Liver (tissue), 9 donors: ENCODE measurements around the gene PDE4D. TPM values are rescaled to one million over a fixed set of nuclear protein-coding genes. Genes with fewer than 3 reads are reported as not detected.

ENCODE experiments used
- DNase-seq: peaks from one replicate; pipeline ENCODE4 v3.0.0-alpha.2; 2017; ENCODE audit warnings: low spot score
- H3K27ac ChIP-seq, 2 donors: one replicate each; pipeline ENCODE4 v1.7.0; 2013; ENCODE audit warnings: inconsistent platforms in 2 of 2, low read length in 2 of 2, control low read depth in 1 of 2, low read depth in 1 of 2, mild to moderate bottlenecking in 1 of 2
- H3K27me3 ChIP-seq, 4 donors: one replicate each; pipeline versions ENCODE4 v1.6.1 to v1.7.0; 2013; ENCODE audit warnings: low read length in 3 of 4, inconsistent platforms in 1 of 4, mild to moderate bottlenecking in 1 of 4, moderate library complexity in 1 of 4; ENCODE audit not compliant: control insufficient read depth in 4 of 4, insufficient read depth in 4 of 4
- H3K36me3 ChIP-seq, 4 donors: one replicate each; pipeline versions ENCODE4 v1.6.1 to v1.7.0; 2013; ENCODE audit warnings: low read length in 3 of 4, mild to moderate bottlenecking in 3 of 4, low read depth in 1 of 4, moderate library complexity in 1 of 4; ENCODE audit not compliant: control insufficient read depth in 4 of 4, insufficient read depth in 3 of 4
- H3K4me1 ChIP-seq, 4 donors: one replicate each; pipeline versions ENCODE4 v1.6.1 to v1.7.0; 2013; ENCODE audit warnings: low read length in 3 of 4, mild to moderate bottlenecking in 3 of 4, moderate library complexity in 1 of 4; ENCODE audit not compliant: control insufficient read depth in 4 of 4, insufficient read depth in 4 of 4
- H3K4me3 ChIP-seq, 3 donors: one replicate each; pipeline versions ENCODE4 v1.6.1 to v1.7.0; 2013; ENCODE audit warnings: low read length in 3 of 3, control low read depth in 1 of 3, low read depth in 1 of 3, mild to moderate bottlenecking in 1 of 3
- H3K9ac ChIP-seq, 2 donors: one replicate each; pipeline ENCODE4 v1.7.0; 2013; ENCODE audit warnings: low read length in 2 of 2, mild to moderate bottlenecking in 2 of 2, moderate library complexity in 2 of 2, control low read depth in 1 of 2, low read depth in 1 of 2
- H3K9me3 ChIP-seq, 4 donors: one replicate each; pipeline versions ENCODE4 v1.6.1 to v1.7.0; 2013; ENCODE audit warnings: low read length in 3 of 4; ENCODE audit not compliant: control insufficient read depth in 4 of 4
- EGR1 ChIP-seq, 2 donors: IDR thresholded peaks; 2 replicates each; pipeline ENCODE4 v1.6.1; 2016 to 2018; ENCODE audit warnings: antibody characterized with exemption in 2 of 2, low read depth in 2 of 2
- FOXA1 ChIP-seq: IDR thresholded peaks from 2 replicates; pipeline ENCODE4 v1.6.1; 2016; ENCODE audit warnings: antibody characterized with exemption
- FOXA2 ChIP-seq: IDR thresholded peaks from 2 replicates; pipeline ENCODE4 v1.6.1; 2016; ENCODE audit warnings: antibody characterized with exemption
- GABPA ChIP-seq, 2 donors: IDR thresholded peaks in 1 of 2; conservative IDR thresholded peaks in 1 of 2; 2 replicates each; pipeline ENCODE4 v1.6.1; 2016; ENCODE audit warnings: antibody characterized with exemption in 2 of 2, mild to moderate bottlenecking in 1 of 2, moderate library complexity in 1 of 2
- HNF4A ChIP-seq, 2 donors: conservative IDR thresholded peaks; 2 replicates each; pipeline ENCODE4 v1.6.1; 2016; ENCODE audit warnings: antibody characterized with exemption in 2 of 2, mild to moderate bottlenecking in 2 of 2
- HNF4G ChIP-seq: IDR thresholded peaks from 2 replicates; pipeline ENCODE4 v1.6.1; 2016; ENCODE audit warnings: antibody characterized with exemption
- JUND ChIP-seq, 2 donors: IDR thresholded peaks; 2 replicates each; pipeline ENCODE4 v1.6.1; 2016; ENCODE audit warnings: antibody characterized with exemption in 2 of 2
- NR2F2 ChIP-seq: IDR thresholded peaks from 2 replicates; pipeline ENCODE4 v1.6.1; 2016; ENCODE audit warnings: antibody characterized with exemption
- RAD21 ChIP-seq, 2 donors: IDR thresholded peaks; 2 replicates each; pipeline ENCODE4 v1.6.1; 2016; ENCODE audit warnings: antibody characterized with exemption in 2 of 2, mild to moderate bottlenecking in 2 of 2
- RXRA ChIP-seq, 2 donors: IDR thresholded peaks; 2 replicates each; pipeline ENCODE4 v1.6.1; 2017 to 2018; ENCODE audit warnings: antibody characterized with exemption in 2 of 2, mild to moderate bottlenecking in 1 of 2
- SP1 ChIP-seq: IDR thresholded peaks from 2 replicates; pipeline ENCODE4 v1.6.1; 2018; ENCODE audit warnings: antibody characterized with exemption, mild to moderate bottlenecking
- TAF1 ChIP-seq: conservative IDR thresholded peaks from 2 replicates; pipeline ENCODE4 v1.6.1; 2016; ENCODE audit warnings: antibody characterized with exemption, mild to moderate bottlenecking
- YY1 ChIP-seq: IDR thresholded peaks from 2 replicates; pipeline ENCODE4 v1.6.1; 2016; ENCODE audit warnings: antibody characterized with exemption, mild to moderate bottlenecking
- WGBS: extraction: QIAGEN DNeasy Blood & Tissue Kit; methylation state at CpG from one replicate; pipeline ENCODE4 v1.1.7; 2013; 5-methylcytosine and 5-hydroxymethylcytosine counted together
- polyA plus RNA-seq, 2 donors: library from polyadenylated mRNA; stranded (reverse) in 1 of 2; unstranded in 1 of 2; fragments of 200-250 nt in 1 of 2; fragments of >200 nt in 1 of 2; fragmentation: Nextera tagmentation in 1 of 2; extraction: Ambion mirVana in 1 of 2; gene quantifications; one replicate each; pipeline versions ENCODE4 v1.2.1 to v1.2.3, GENCODE V29; 2013 to 2015
- total RNA-seq, 2 donors: library from RNA; depleted of rRNA; stranded (reverse); fragments of >200 nt; gene quantifications; one replicate each; pipeline ENCODE4 v1.2.3, GENCODE V29; 2014
- TF ChIP-seq, protein P1 (sequence below): IDR thresholded peaks from 2 replicates; pipeline ENCODE4 v1.6.1; 2016; ENCODE audit warnings: antibody characterized with exemption, mild to moderate bottlenecking
- TF ChIP-seq, protein P2 (sequence below): IDR thresholded peaks from 2 replicates; pipeline ENCODE4 v1.6.1; 2016; ENCODE audit warnings: antibody characterized with exemption
- TF ChIP-seq, protein P3 (sequence below): IDR thresholded peaks from 2 replicates; pipeline ENCODE4 v1.6.1; 2016; ENCODE audit warnings: antibody characterized with exemption
- TF ChIP-seq, protein P4 (sequence below): IDR thresholded peaks from 2 replicates; pipeline ENCODE4 v1.6.1; 2016; ENCODE audit warnings: antibody characterized with exemption
- TF ChIP-seq, protein P5 (sequence below): fragments of 150-350 bp; IDR thresholded peaks from 2 replicates; pipeline ENCODE4 v1.5.1; 2017; ENCODE audit warnings: improper control_type of control experiment, low read depth, low read length; ENCODE audit not compliant: missing input control
- donor health status: healthy.
- donor health status: healthy.
- donor health status: healthy.
- donor health status: healthy.
- donor health status: healthy.

PDE4D gene
- total and polyA plus RNA-seq, 4 donors, result 0.67 to 11.9 (median 6.5) TPM

DNA sequence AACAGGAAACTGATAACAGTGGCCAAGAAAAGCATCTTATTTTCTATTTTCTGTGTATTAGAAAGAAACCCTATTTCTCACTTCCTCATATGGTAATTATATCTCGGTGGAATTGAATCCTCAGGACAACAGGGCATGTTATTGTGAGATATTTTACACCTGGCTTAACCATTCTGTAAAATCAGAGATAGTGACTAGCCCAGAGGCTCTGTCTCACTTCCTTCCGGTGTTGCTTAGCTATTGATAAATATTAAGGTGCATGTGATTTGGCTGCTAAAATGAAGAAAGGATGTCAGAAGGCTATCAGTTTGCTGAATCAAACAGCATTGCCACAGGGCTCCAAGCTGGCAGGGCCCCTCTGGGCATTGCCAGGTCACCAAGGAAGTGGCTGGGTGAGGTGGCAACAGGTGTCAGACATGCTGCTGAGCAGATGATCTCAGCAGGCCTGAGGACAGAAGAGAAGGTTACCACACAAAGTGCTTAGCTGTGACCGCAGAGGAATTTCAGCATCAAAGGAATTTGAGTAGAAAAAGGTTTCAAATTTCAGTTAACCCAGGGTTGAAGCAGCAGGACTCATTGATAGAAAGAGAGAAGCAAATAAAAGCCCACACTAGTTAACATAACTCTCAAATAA, 330.7 kb downstream of the PDE4D start (continued):
- TF ChIP-seq, protein P1, sequence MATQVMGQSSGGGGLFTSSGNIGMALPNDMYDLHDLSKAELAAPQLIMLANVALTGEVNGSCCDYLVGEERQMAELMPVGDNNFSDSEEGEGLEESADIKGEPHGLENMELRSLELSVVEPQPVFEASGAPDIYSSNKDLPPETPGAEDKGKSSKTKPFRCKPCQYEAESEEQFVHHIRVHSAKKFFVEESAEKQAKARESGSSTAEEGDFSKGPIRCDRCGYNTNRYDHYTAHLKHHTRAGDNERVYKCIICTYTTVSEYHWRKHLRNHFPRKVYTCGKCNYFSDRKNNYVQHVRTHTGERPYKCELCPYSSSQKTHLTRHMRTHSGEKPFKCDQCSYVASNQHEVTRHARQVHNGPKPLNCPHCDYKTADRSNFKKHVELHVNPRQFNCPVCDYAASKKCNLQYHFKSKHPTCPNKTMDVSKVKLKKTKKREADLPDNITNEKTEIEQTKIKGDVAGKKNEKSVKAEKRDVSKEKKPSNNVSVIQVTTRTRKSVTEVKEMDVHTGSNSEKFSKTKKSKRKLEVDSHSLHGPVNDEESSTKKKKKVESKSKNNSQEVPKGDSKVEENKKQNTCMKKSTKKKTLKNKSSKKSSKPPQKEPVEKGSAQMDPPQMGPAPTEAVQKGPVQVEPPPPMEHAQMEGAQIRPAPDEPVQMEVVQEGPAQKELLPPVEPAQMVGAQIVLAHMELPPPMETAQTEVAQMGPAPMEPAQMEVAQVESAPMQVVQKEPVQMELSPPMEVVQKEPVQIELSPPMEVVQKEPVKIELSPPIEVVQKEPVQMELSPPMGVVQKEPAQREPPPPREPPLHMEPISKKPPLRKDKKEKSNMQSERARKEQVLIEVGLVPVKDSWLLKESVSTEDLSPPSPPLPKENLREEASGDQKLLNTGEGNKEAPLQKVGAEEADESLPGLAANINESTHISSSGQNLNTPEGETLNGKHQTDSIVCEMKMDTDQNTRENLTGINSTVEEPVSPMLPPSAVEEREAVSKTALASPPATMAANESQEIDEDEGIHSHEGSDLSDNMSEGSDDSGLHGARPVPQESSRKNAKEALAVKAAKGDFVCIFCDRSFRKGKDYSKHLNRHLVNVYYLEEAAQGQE, result no peak
- no peak for TF ChIP-seq FOXA1
- TF ChIP-seq JUND (IDR thresholded peaks at IDR 0.05), result no peak
- no peak for TF ChIP-seq HNF4A (conservative IDR thresholded peaks at IDR 0.05)
- TF ChIP-seq SP1, result no peak
- TF ChIP-seq NR2F2, result no peak
- TF ChIP-seq, protein P2, sequence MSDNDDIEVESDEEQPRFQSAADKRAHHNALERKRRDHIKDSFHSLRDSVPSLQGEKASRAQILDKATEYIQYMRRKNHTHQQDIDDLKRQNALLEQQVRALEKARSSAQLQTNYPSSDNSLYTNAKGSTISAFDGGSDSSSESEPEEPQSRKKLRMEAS, result no peak

DNA sequence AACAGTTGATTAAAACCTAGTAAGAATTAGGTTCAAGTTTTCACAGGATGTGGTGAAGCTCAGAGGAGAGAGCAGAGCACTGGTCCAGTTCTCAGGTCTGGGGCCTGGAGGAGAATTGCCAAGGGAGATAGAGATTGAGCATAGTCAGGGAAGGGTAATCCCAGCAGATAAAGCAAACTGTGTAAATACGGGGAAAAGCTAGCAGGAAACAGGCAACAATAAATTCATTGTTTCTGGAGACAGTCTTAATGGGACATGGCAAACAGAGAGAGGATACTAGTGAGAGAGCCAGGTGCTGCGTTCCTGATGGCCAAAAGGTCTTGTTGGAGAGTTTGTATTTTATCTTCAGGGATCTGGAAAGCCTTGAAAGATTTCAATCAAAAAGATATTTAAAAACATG, 333.0 kb downstream of the PDE4D start:
- TF ChIP-seq RXRA (IDR thresholded peaks at IDR 0.05), result no peak
- no peak overlapping the region for H3K9ac ChIP-seq
- H3K27me3 ChIP-seq, result no peaks in the 10 kb centered on the region
- no peak overlapping the region for H3K4me3 ChIP-seq
- WGBS, result 81% methylated on average over 2 of the region's 2 CpGs
- no peak overlapping the region for H3K27ac ChIP-seq
- H3K9me3 ChIP-seq, result no peaks in the 10 kb centered on the region
- H3K36me3 ChIP-seq, result no peaks in the 10 kb centered on the region
- H3K4me1 ChIP-seq, result peaks cover 0 to 3% (median 0%) of the 10 kb centered on the region in 4 donors
- DNase-seq, result no peak

DNA sequence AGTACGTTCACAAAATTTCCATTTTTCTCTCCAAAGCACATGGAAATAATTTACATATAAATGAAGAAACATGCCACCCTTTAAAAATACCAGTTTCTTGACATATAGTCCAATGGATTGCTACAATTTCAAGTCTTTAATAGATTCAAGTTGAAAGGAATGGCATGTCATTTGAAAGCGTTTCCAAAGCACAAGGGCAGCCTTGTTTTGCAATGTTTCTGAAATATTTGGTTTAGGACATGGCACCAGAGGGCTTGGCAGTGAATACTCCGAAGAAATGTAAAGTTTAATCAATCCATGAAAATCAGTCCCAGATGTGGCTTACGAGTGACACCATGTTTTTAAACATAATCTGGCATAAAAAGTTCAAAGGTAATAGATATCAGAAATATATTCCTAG, 333.7 kb downstream of the PDE4D start:
- no peak for DNase-seq
- TF ChIP-seq, protein P3, sequence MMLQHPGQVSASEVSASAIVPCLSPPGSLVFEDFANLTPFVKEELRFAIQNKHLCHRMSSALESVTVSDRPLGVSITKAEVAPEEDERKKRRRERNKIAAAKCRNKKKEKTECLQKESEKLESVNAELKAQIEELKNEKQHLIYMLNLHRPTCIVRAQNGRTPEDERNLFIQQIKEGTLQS, result no peak
- TF ChIP-seq, protein P1, result no peak
- TF ChIP-seq HNF4G, result no peak
- TF ChIP-seq JUND (IDR thresholded peaks at IDR 0.05), result no peak
- TF ChIP-seq RAD21 (IDR thresholded peaks at IDR 0.05), result peak in 1 of 2 donors; percentile 41
- TF ChIP-seq NR2F2, result no peak
- TF ChIP-seq HNF4A (conservative IDR thresholded peaks at IDR 0.05), result peak in 1 of 2 donors; percentile 35
- TF ChIP-seq FOXA1, result no peak
- TF ChIP-seq FOXA2, result no peak
- TF ChIP-seq TAF1, result no peak
- TF ChIP-seq SP1, result no peak
- TF ChIP-seq, protein P4, sequence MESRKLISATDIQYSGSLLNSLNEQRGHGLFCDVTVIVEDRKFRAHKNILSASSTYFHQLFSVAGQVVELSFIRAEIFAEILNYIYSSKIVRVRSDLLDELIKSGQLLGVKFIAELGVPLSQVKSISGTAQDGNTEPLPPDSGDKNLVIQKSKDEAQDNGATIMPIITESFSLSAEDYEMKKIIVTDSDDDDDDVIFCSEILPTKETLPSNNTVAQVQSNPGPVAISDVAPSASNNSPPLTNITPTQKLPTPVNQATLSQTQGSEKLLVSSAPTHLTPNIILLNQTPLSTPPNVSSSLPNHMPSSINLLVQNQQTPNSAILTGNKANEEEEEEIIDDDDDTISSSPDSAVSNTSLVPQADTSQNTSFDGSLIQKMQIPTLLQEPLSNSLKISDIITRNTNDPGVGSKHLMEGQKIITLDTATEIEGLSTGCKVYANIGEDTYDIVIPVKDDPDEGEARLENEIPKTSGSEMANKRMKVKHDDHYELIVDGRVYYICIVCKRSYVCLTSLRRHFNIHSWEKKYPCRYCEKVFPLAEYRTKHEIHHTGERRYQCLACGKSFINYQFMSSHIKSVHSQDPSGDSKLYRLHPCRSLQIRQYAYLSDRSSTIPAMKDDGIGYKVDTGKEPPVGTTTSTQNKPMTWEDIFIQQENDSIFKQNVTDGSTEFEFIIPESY, result no peak
- peak; percentile 41 for TF ChIP-seq YY1
- no peak for TF ChIP-seq EGR1 (IDR thresholded peaks at IDR 0.05; ENCODE audit: low read depth in 2 of 2)
- no peak for TF ChIP-seq RXRA (IDR thresholded peaks at IDR 0.05)
- no peak for TF ChIP-seq GABPA (IDR thresholded peaks at IDR 0.05 in 1 of 2, conservative IDR thresholded peaks at IDR 0.05 in 1 of 2)
- TF ChIP-seq, protein P5, sequence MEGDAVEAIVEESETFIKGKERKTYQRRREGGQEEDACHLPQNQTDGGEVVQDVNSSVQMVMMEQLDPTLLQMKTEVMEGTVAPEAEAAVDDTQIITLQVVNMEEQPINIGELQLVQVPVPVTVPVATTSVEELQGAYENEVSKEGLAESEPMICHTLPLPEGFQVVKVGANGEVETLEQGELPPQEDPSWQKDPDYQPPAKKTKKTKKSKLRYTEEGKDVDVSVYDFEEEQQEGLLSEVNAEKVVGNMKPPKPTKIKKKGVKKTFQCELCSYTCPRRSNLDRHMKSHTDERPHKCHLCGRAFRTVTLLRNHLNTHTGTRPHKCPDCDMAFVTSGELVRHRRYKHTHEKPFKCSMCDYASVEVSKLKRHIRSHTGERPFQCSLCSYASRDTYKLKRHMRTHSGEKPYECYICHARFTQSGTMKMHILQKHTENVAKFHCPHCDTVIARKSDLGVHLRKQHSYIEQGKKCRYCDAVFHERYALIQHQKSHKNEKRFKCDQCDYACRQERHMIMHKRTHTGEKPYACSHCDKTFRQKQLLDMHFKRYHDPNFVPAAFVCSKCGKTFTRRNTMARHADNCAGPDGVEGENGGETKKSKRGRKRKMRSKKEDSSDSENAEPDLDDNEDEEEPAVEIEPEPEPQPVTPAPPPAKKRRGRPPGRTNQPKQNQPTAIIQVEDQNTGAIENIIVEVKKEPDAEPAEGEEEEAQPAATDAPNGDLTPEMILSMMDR, result no peak
- TF ChIP-seq, protein P2, result no peak
- no peaks in the 10 kb centered on the region for H3K27me3 ChIP-seq
- no peaks in the 10 kb centered on the region for H3K36me3 ChIP-seq
- peaks cover 0 to 3% (median 0%) of the 10 kb centered on the region in 4 donors for H3K4me1 ChIP-seq
- no peak overlapping the region for H3K9ac ChIP-seq
- H3K4me3 ChIP-seq, result no peak overlapping the region
- H3K9me3 ChIP-seq, result no peaks in the 10 kb centered on the region
- no peak overlapping the region for H3K27ac ChIP-seq
- WGBS, result 52% methylated on average over 4 of the region's 4 CpGs
